HG02852 (cell line): Measurements from ENCODE around the gene EXOSC7.
"Not testable (repeated sequence)": the region's sequence is repeated elsewhere in the genome, so short reads cannot be mapped to it uniquely, and the experiment has no call there.

Experiments
- ATAC-seq: cut with Tn5 transposase; IDR thresholded peaks from one replicate; pipeline ENCODE4 v1.9.1; 2021; ENCODE audit warnings: mild to moderate bottlenecking, moderate library complexity; ENCODE audit not compliant: unreplicated experiment

EXOSC7 gene

GRCh38 chr3:44976002-44976815, at the start of gene EXOSC7, which contains the start of gene ZDHHC3:
Gene EXOSC7 (plus strand): TSS chr3:44976244. CDS start chr3:44976278, 34 bp downstream.
Gene ZDHHC3 (minus strand): TSS chr3:44976174. CDS start chr3:44959436, 16,738 bp downstream.
- peak; percentile 75 for ATAC-seq

- no peak for ATAC-seq
Observed at GRCh38 chr3:44926921-44927320, 49.1 kb upstream of the EXOSC7 start.

DNA sequence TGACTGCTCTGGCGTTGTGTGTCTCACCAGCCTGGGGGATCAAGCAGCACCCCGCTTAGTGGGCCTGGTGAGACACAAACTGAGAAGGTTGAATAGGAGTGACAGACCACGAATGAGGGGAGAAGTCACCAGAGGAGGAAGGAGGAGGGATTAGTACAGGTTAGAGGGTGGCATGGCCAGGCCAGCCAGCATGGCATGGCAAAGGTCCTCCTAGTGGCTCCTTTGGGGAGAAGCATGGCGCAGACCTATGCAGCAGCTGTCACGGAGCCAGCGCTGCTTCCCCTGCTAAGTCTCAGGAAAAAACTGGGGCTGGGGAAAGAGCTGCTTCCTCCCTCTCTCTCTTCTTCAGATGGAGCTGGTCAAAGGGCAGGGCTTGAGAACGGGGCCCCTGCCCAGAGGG, 48.7 kb upstream of the EXOSC7 start:
- no peak for ATAC-seq

- no peak for ATAC-seq
Observed at GRCh38 chr3:44929782-44930181, 46.3 kb upstream of the EXOSC7 start.

- ATAC-seq = no peak
Observed at GRCh38 chr3:44930911-44931310, 45.1 kb upstream of the EXOSC7 start.

DNA sequence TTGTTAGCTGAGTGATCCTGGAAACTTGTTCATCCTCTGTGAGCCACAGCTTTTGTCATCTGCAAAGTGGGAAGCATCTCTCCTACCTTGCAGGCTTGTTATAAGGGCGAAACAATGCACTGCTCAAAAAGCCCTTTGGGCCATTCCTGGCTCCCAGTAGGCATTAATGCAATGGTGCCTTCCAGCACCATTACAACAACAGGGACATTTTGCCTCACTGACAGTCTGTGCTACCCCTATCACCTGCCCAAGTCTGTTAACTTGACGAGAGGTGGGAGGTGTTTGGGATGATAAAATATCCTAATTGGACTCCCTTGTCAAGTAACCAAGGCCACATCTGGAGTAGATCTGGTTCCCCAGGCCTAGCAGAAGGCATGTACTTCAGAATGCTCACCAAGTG, 44.3 kb upstream of the EXOSC7 start:
- no peak for ATAC-seq

GRCh38 chr3:44932271-44932670, 43.8 kb upstream of the EXOSC7 start:
- no peak for ATAC-seq

DNA sequence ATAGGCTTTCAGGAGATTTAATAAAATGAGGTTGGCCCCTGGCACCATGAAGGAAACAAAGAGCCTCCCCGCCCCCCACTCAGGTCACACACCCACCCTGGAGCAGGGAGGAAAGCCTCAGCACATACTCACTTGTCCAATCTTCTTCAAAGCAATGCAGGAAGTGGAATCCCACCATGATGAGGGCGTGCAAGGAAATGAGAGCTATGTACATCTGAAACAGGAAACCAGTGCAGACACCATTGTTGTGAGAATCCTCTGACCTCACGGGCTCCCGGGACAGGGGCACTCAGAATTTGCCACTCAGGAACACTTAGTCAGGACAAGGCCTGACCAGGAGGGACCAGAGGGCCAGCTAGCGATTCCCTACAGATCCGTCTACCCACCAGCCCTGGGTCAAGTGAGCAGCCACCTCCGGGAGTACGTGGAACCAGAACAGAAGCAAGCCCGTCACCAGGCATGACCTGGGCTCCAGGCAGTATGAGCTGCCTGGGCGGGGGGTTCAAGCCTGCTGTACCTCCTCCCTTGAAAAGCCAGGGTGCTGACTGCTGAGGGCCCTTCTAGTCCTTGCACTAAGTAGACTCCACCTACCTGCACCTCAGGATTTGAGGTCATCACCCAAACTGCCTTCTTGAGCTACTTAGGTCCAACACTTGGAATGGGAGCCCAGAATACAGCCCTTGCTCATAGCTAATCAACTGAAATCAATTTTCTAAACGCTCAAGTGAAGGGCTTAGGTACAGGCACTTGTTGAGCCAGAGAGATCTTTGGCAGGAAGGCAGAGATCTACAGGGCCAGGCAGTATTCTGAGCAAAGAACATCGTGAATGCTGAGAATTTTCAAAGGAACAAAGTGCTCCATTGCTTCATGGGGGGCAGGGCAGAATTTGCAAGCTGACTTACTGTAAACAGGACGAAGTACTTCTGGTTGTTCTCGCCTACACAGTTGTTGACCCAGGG, 42.8 kb upstream of the EXOSC7 start:
- ATAC-seq = no peak

GRCh38 chr3:44939581-44940036, 36.4 kb upstream of the EXOSC7 start:
- ATAC-seq = no peak

DNA sequence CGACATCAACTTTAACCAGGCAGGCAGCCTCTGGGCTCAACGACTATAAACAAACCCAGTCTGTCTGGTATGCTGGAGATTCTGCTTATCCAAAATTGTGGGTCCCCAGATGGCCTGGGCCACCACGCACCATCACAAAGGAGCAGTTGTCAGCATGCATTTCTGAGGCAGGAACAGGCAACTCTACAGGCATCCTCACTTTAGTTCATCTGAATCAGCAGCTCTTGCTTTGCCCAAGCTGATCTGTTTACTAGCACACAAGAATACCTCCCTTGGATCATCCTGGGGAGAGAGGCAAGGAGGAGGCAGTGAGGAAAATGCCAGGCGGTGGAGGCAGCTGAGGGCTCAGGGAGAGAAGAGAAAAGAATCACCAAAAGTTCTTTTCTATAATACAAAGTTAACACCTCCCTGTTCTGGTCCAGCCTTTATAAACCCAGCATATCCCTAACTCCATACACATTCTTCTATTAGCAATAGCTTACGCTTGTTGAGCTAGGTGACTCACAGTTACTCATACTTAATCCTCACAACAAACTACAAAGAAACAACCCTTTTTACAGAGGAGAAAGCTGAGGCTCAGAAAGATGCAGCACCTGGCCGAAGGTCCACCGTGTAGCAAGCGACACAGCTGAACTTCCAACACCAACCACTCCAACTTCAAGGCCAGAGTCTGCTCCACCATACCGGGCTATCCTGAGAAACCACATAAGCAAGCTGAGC, 33.7 kb upstream of the EXOSC7 start:
- ATAC-seq = no peak

GRCh38 chr3:44948239-44948638, 27.8 kb upstream of the EXOSC7 start:
- ATAC-seq = no peak

DNA sequence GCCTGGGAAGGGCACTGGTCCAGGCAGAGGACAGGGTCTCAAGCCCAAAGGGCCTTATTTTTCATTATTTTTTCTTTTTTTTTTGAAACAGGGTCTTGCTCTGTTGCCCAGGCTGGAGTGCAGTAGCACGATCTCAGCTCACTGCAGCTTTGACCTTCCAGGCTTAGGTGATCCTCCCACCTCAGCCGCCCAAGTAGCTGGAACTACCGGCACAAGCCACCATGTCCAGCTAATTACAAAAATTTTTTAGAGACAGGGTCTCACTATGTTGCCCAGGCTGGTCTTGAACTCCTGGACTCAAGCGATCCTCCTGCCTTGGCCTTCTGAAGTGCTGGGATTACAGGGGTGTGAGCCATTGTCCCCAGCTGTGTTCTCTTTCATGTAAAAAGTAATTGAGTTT, 26.3 kb upstream of the EXOSC7 start:
- not testable (repeated sequence) for ATAC-seq

- no peak for ATAC-seq
Observed at GRCh38 chr3:44950275-44950734, 25.7 kb upstream of the EXOSC7 start.

- ATAC-seq = no peak
Observed at GRCh38 chr3:44952689-44953088, 23.4 kb upstream of the EXOSC7 start.

DNA sequence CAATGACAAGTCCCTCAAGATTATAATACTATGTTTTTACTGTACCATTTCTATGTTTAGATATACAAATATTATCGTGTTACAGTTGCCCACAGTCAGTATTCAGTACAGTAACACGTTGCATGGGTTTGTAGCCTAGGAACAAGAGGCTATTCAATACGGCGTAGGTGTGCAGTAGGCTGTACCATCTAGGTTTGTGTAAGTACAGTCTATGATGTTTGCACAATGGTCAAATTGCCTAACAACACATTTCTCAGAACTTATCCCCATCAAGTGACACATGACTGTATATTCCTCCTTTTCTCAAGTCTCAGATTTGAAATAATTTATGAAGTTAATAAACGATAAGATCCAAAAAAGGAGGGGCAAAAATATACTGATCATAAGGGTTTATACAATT, 21.7 kb upstream of the EXOSC7 start:
- no peak for ATAC-seq

GRCh38 chr3:44954962-44955361, 21.1 kb upstream of the EXOSC7 start:
- ATAC-seq = peak; percentile 78

DNA sequence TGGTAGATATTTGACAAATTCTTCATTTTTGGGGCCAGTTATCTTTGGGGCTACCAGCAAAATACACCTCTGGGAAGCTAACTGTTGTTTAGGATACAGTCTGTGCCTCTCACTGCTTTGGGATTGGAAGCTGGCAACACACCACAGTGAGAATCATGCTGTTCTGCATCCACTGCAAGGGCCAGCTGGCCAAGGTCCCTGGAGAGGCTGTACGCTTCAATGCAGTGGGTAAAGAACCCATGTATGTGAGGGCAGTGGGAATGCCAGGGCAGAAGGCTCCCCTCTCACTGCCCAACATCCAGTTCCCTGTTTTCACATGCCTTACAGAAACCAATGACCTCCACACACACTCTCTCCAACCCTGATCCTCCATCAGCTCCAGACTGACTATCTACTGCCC, 20.1 kb upstream of the EXOSC7 start:
- ATAC-seq = no peak

- no peak for ATAC-seq
Observed at GRCh38 chr3:44957986-44958385, 18.1 kb upstream of the EXOSC7 start.

GRCh38 chr3:44958386-44958785, 17.7 kb upstream of the EXOSC7 start:
- ATAC-seq = no peak

DNA sequence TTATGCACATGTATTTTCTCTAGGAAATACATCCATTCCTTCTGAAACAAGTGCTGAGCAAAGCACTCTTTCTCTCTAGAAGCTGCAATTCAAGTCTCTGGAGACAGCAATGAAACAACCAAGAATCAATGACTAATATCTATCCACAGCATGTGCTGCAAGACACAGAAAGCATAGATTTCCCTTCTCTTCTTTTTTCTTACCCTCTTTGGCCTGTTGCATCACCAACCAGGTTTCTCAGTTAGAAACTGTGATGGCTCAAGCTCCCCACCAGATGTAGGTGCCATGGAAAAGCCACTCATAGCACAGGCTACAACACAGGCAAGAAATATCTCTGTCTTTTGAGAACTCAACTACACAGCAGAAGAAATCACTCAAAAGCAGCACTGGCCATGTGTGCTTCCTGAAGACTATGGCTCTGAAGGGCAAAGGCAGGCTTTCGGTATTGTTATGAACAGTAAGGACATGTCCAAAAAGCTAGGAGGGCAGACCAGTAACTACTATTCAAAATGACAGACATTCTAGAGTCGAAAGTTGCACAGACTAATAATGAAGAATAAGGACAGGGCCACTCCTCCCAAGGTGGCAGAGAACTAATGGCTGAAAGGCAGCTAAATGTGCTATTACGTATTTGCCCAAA, 15.5 kb upstream of the EXOSC7 start:
- ATAC-seq = no peak
